Epithelial cell of esophagus (primary cell): Measurements from ENCODE around the gene TMEM221.

ENCODE experiments used
- DNase-seq: peaks from one replicate; pipeline ENCODE4 v3.0.0; 2010; ENCODE audit warnings: low read depth
- H3K4me3 ChIP-seq: 2 replicates; pipeline ENCODE4 v1.5.1; 2011; ENCODE audit warnings: mild to moderate bottlenecking, low read length, control low read depth
- TF ChIP-seq, protein P1 (sequence below): IDR thresholded peaks from 2 replicates; pipeline ENCODE4 v1.5.1; 2011; ENCODE audit warnings: low read depth, mild to moderate bottlenecking, low read length, control low read depth, inconsistent platforms; ENCODE audit not compliant: insufficient read depth; ENCODE audit errors: missing control alignments

Gene TMEM221

DNA sequence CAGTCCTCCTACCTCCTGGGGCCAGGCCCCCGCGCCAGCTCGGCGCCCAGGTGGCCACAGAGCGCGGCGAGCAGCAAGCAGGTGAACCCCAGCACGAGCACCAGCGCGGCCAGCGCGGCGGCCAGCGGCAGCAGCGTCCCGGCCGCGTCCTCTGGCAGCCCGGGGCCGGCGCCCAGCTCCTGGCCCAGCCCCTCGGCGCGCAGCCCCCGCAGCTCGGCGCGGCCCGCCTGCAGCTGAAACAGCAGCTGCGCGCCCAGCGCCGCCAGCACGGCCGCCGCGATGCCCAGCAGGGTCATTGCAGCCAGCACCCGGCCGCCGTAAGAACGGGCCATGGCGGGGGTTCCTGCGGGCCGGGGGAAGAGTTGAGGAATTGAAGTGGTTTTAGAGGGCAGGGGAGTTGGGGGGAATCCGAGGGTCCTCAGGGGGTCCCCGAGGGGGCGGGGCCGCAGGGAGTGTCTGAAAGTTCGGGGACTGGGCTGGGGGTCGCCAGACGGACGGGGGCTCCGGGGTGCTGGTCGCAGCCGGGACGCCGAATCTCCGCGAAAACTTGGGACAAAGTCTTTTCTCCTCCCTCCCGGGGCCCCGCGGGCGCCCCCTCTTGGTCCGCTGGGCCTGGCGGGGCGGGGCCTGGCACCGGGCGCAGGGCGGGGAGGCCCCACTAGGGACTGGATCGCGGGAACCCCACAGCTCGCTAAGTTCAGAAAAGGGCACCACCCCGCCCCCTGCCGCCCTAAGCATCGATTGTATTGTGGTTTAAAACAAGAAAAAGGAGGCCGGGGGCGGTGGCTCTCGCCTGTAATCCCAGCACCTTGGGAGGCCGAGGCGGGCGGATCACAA, at the start of gene TMEM221:
Gene TMEM221, minus strand, starts transcription at position 538 of the 837 bp plus-strand sequence. Its CDS starts 206 bp downstream, at position 332.
- H3K4me3 ChIP-seq: peak within 1 kb of the TSS; percentile 35
- DNase-seq: peak; percentile 27
- TF ChIP-seq, protein P1, sequence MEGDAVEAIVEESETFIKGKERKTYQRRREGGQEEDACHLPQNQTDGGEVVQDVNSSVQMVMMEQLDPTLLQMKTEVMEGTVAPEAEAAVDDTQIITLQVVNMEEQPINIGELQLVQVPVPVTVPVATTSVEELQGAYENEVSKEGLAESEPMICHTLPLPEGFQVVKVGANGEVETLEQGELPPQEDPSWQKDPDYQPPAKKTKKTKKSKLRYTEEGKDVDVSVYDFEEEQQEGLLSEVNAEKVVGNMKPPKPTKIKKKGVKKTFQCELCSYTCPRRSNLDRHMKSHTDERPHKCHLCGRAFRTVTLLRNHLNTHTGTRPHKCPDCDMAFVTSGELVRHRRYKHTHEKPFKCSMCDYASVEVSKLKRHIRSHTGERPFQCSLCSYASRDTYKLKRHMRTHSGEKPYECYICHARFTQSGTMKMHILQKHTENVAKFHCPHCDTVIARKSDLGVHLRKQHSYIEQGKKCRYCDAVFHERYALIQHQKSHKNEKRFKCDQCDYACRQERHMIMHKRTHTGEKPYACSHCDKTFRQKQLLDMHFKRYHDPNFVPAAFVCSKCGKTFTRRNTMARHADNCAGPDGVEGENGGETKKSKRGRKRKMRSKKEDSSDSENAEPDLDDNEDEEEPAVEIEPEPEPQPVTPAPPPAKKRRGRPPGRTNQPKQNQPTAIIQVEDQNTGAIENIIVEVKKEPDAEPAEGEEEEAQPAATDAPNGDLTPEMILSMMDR: peak; percentile 26

DNA sequence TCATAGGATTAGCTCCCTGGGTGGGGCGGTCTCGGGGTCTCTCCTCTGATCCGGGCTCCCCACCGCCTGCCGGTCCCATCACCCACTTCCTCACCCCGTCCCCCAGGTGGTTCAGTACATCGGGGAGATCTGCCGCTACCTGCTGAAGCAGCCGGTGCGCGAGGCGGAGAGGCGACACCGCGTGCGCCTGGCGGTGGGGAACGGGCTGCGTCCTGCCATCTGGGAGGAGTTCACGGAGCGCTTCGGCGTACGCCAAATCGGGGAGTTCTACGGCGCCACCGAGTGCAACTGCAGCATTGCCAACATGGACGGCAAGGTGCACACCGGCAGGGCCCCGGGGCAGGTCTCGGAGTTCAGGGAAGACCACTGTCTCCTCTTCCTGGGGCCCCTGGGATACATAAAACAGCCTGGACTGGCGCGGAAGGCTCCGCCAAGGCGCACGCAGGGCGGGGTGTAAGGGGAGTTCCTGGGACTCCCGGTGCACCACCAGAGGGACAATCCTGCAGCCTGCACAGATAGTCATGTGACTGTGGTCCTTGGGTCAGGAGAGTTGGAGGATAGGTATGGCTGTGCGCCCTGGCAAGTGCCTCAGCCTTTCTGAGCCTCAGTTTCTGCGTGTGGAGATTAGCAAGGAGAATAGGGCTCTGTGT, 48.8 kb upstream of the TMEM221 start:
- no peak for DNase-seq
- H3K4me3 ChIP-seq: no peak overlapping the region

DNA sequence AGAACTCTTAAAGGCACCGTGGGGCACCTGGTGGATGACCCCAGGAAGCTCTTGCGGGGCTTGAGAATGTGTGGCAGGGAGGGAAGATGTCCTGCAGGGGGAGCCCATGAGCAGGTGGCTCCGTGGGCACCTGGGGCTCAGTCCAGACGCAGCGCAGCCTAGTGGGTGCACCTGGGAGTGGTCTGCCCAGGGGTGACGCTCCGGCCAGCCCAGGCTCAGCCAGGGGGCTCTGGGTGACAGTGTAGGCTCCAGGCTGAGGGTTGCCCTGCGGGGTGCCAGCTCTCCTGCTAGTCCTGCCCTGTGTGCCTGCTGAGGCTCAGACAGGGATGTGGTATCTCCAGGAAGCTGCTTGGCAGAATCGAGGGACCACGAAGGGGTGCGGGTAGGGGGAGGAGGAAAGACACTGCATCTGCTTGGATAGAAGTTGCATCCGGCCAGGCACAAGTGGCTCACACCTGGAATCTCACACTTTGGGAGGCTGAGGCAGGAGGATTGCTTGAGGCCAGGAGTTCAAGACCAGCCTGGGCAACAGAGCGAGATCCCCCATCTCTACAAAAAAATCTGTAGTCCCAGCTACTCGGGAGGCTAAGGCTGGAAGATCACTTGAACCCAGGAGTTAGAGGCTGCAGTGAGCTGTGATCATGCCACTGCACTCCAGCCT, 48.0 kb upstream of the TMEM221 start:
- peak; percentile 76 for DNase-seq
- TF ChIP-seq, protein P1: peak; percentile 88
- no peak overlapping the region for H3K4me3 ChIP-seq

More for the DNA sequence above, 48.8 kb upstream of the TMEM221 start:
- TF ChIP-seq, protein P1: no peak

DNA sequence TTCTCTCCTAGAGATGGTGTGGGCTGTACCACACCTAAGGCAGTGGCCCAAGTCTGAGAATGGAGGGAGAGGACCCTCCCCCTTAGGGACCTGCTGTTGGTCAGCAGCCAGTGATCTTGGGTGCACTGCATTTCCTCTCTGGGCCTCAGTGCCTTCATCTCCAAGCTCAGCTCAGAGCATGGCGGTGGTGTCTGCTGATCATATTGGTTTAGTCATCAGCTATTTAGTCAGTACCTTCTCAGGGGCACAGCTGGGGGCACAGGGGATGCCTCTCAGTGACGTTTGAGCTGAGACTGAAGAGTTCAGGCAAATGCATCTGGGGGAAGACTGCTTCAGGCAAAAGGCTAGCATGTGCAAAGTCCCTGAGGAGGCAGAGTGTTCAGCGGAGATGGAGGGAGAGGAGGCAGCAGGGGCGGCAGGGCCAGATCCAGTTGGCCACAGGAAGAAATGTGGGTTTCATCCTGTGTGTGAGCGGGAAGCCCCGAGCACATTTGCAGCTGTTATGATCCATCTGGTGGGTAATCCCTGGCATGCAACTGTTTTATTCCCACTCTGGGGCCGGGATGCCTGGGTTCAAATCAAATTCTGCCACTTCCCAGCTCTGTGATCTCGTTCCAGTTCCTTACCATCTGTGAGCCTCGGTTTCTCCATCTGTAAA, 47.3 kb upstream of the TMEM221 start:
- no peak for DNase-seq
- TF ChIP-seq, protein P1: no peak
- H3K4me3 ChIP-seq: no peak overlapping the region

DNA sequence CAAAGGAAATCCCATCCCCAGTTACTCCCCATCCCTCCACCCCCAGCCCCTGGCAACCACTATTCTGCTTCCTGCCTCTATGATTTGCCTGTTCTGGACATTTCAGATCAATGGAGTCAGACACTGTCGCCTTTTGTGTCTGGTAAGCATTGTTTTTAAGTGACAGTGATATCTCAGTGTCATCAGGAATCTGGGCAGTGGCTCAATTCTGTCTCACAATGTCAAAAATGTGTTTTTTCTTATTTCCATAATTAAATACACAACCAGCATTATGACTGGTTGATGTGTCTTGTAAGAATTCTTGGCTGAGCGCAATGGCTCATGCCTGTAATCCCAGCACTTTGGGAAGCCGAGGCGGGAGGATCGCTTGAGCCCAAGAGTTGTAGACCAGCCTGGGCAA, 42.8 kb upstream of the TMEM221 start:
- DNase-seq: no peak
- TF ChIP-seq, protein P1: no peak
- no peak overlapping the region for H3K4me3 ChIP-seq

DNA sequence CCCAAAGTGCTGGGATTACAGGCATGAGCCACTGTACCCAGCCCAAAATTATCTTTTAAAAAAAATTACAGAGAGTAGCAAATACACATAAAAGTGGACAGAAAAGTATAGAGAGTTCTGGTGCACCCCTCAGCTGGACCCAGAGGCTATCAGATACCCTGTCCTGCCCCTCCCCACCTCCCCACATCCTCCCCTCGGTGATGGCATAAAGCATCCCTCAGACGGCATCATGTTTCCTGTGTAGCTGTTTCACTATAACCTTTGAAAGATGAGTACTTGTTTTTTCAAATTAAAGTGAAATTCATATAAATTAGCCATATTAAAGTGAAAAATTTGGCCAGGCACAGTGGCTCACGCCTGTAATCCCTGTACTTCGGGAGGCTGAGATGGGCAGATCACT, 41.9 kb upstream of the TMEM221 start:
- no peak overlapping the region for H3K4me3 ChIP-seq
- DNase-seq: no peak
- TF ChIP-seq, protein P1: no peak
